HG02938 (cell line): Measurements from ENCODE around the gene PTCHD1.

Experiments
- ATAC-seq: cut with Tn5 transposase; IDR thresholded peaks from one replicate; pipeline ENCODE4 v1.9.1; 2021; ENCODE audit warnings: mild to moderate bottlenecking, moderate library complexity; ENCODE audit not compliant: unreplicated experiment

The PTCHD1 gene

DNA sequence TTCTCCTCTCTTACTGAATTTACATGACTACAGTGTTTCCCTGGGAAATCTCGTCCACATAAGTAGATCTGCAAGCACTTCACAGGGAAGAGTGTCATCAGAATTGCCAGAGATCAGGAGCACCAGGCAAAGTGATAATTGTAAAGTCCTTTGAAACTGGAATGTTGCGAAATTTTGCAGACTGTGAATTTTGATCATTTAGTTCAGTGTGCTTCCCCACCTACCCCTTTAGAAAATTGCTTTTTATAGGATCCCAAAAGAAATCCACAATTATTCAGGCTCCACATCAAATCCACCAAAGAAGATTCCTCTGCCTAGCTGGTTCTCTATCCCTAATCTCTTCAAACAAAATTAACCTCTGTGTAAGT lies 10.2 kb downstream of the PTCHD1 start:
- no peak for ATAC-seq

DNA sequence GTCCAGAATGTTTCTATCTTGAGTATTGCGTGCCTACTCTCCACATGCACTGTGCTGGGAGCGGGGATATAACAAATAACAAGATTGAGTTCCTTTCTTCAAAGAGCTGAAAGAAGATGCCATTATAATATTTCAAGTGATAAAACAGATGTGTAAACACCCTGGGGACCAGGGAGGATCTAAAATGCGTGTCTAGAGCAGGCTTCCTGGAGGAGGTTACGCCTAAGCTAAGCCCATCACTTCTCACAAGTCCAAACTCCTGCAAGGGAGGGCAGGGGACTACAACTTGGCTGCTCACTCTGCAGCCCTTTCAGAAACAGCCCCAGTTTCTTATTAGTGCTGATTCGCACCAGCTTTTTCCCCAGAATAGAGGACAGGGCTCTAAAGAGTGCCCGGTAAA lies 21.5 kb downstream of the PTCHD1 start:
- ATAC-seq, result no peak

DNA sequence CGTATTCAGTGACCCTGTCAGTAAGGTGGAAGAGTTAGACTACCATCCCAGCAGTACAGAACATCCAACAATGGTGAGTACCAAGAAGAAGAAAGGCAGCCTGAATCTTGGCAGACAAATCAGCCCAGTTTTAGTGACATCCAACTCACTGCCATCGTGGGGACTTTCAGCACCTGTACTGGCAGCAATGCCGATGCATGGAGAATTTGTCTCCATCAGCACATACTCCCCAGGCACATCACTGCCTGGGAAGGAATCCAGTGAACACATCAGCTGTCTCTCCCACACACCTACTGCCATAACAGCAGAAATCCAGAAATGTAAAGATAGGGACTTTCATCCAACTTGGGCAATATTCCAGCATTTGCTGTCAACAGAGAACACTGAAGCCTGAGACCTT lies 29.8 kb downstream of the PTCHD1 start:
- ATAC-seq, result no peak

DNA sequence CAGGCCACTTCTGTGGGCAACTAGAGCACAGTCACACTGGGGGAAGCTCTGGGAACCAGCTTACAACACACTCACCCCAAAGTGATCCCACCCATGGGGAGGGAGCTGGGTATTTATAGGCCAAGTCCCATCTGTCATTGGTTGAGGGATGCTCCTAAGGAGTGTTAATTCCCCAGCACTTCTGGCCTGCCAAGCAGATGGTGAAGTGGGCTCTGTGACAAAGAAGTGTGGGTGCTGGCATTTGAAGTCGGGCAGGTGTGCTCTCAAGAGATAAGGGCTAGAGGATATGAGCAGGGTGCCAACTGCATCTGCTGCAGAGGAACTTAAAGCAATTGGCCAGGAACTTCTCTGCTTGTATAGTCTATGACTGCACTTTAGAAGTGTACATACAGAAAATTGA lies 30.9 kb downstream of the PTCHD1 start:
- no peak for ATAC-seq

DNA sequence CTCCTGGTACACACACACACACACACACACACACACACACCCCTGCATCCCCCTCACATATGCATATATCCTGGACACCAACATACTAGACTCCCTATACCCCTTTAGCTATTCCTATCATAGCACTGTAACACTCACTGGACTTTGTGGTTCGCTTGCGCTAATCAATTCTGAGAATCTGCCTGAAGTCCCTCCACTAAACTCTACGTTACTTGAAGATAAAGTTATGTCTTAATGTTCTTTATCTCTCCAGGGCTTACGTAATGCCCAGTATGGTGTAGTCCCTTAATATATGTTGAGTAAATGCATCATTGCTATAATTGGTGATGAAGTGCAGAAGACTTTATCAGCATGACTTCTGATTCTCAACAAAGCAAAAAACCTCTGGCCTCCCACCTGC lies 32.3 kb downstream of the PTCHD1 start:
- no peak for ATAC-seq

DNA sequence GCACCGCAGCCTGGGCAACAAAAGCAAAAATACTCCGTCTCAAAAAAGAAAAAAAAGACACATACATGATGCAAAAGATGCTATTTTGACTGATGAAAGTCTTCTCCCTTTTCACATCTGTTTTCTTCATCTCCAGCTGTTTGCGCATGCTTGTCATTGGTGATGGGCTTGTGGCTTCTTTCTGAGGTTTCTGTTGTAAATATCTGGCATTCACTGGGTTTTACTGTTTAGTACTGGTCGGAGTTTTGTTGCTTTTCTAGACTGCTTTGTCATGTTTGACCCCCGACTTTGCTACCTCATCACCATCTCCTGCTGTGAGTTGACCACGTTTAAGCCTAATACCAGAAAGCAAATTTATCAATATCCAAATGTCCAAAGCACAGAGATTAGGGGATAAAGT lies 34.4 kb downstream of the PTCHD1 start:
- no peak for ATAC-seq

DNA sequence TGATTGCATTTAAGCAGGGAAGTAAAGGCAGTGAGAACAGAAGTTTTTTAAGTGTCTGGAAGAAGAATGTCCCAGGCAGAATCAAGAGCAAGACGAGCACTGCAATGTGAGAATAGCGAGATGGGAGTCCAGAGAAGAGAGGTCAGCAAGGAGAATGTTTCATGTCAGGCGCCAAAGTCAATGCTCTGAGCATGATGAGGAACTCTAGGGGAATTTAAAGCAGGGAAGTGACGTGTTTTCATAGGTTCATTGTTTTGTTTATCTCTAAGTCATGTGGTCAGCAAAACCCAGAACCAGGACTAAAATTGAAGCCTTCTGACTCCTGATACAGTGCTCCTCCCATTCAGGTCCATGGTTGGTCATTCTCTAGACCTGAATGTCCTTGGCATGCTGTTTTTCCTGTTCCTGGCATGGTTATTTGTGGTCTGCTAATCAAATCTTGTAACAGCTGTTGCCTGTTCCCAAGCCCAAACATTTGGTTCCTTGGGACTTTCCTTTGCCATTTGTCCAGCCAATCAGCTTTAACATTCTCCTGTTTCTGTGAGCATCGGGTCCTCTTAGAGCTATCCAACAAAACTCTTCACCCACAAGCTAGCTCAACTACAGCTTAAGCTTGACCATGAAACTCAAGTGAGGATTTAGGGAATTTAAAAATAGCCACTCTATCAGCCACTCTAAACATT lies 37.7 kb downstream of the PTCHD1 start:
- no peak for ATAC-seq

DNA sequence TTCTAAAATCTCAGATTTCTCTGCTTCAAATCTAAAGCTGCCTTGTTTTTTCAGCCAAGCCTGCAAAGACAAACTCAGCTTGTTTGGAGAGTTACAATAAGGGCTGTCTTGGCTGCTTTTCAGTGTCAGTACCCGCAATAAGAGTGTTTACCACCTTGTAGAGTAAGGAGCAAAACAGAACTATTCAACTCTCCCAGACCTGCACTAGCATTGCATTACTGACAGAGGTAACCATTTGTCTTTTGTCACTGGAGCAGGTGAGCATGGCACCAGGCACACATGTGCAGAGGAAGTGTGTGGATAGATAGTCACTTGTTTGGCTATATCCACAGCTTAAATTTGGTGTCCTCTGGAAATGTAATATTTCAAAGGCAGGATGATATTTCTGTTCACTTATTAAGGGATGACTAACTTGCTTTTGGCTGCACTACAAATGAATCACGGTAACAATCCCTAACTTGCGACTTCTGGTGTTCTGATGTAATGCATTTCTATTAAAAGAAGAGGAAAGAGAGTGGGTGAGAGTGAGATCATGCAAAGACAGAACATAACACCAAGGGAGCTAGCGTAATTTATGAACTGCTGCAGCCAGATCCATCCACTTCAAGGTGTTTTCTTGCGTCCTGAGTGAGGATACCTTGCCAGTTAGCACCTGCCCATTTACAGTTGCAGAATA lies 38.6 kb downstream of the PTCHD1 start:
- no peak for ATAC-seq

DNA sequence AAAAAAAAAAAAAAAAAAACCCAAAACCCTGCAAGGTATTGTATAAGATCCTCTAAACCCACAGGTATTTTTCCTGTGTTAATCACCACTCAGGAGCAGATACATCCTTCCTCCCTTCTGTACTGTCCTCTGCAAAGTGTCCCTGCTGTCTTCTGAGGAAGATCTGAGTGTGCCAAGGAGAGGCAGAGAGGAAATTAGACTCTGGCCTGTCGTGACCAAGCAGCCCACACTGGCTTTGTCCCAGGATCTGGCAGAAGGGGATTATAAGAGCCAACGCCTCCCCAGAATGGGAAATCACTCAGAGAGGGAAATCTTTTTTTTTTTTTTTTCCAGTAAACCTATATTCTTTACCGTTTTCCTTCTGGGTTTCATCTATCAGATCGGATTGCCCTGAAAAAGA lies 39.6 kb downstream of the PTCHD1 start:
- no peak for ATAC-seq

DNA sequence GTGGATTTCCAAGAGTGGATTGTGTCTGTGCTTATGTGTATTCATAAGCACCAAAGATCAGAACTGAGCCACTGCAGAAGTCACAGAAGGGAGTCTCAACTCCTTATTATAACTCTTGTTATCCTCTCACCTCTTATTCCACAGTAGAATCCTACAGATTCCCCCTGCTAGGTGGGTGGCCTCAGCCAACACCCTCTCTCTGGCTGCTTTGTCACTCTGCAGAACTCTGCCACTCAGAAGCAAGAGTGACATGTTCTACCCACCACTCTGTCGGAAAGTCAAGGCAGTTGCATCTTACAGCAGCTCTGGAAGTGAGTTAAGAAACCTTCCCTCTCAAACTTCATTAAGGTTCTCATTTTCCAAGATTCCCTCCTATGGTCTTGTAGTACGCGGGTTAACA lies 41.9 kb downstream of the PTCHD1 start:
- no peak for ATAC-seq

DNA sequence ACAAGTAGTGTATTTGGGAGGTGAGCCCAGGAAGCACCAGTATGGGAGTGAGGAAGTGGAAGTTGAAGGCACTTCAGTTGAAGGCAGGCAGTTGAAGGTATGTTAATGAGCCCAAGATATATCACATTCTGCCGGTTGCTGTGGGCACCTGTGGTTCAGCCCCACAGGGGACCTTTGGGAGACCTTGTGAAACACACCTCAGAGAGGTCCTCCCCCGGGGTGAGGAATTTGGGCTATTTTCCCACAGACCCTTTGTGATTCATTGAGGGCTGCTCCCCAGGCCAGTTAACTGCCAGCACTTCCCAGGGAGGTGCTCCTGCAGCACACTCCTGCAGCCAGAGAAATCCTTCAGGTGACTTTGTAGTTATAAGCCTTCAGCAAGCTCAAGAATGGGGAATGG lies 45.9 kb downstream of the PTCHD1 start:
- no peak for ATAC-seq

DNA sequence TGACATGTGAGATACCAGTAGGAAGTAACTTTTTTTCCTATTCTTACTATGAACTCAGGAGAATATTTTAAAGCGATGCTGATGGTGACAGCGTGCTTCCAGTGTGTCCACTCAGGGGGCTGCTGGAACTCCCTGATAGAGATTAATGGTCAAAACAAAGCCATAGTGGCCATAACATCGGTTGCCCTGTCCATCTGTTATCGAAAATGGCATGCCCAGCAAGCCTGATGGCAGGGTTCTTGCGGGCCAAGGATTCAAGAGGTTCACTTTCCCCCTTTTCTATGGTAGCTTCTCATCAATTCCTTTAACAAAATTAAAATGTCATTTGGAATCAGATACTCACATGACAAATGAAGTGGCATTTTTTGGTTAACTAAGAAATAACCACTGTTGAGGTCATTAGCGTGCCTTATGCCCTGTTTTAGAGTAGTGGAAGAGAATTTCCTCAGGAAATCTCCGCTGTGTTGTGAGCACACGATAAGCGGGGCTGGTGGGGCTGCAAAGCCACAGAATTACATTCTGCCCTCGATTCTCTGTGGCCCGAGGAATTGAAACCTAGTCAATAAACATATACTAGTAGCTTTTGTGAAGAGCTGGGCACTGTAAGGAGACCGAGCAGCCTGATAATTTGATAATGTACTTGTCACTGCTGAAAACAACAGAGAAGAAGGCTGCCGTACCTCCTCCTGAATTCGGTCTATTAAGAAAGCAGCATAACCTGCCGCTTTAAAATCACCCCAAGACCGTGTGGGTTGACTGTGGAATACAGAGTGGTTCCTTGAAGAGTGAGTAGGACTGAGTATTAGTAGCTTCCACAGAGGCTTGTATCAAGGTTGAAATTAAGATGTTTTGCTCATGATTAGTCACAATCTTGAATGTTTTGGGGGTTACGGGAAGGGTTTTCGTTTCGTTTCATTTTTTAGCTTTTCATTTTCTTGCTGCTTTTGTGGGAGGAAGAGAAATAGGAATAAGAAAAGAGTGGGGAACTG lies 46.7 kb downstream of the PTCHD1 start:
- ATAC-seq, result no peak

DNA sequence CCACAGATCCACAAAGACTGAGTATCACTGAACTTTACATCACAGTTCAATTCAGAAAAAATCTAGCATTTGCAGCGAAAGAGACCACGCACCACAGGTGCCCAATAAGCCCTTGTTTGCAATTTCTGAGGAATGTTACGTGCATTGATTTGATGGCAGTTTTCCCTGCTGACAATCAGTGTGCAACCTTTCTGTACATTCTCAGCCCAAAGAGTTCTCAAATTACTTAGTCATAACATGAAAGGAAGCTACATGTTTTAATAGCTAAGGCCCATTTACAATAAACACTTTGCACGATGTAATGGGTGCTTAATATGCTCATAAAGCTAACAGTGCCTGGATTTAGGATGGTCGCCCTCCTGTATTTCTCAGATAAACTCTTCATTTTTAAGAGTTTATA lies 47.9 kb downstream of the PTCHD1 start:
- no peak for ATAC-seq

DNA sequence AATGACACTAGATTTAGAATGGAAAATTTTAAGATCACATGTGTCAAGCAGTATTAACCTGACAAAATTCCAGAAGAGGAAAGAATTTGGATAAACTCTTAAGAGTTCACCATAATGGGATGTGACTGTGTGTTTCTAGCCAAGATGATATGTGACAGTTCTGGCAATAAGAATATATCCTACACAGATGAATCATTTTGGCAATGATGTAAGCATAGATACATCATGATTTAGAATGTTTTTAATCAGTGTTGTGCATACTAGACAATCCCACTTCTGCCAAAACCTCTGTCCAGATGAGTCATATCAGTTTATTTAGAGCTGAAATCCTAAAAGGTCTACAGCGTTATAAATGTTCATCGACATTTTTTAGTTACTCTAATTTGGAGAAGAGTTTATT lies 48.8 kb downstream of the PTCHD1 start:
- no peak for ATAC-seq

DNA sequence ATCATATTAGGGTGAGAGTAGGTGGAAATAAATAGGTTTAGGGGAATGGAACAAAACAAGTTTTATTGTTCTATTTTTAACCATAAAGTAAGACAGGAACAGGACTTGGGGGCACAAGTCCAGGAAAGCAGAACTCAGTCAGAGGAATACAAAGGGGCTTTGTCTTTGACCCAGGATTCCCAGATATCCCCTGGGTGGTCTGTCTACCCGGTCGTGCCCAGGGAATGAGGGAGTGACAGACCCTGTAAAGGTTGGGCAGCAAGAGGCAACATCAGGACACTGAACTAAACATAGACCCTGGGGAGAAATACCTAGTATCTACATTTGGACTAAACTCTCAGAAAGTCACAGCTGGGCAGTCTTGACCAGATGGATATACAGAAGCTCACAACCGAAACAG lies 50.6 kb downstream of the PTCHD1 start:
- ATAC-seq, result no peak

DNA sequence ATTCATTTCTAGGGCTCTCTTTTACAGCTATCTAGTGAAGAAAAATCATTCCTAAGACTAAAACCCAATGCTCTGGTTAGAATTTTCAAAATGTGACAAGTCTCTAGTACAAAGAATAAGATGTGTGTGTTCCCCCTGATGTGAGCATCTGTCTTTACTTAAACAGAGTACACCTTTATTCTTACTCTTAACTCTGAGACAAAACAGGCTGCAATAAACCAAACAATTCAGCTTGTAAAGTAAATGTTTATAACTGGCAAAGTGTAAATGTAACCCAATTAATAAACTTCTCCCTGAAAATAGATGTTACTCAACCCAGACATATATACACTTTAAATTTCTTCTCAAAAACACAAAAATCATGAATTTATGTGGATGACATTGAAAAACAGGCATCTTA lies 51.6 kb downstream of the PTCHD1 start:
- no peak for ATAC-seq

DNA sequence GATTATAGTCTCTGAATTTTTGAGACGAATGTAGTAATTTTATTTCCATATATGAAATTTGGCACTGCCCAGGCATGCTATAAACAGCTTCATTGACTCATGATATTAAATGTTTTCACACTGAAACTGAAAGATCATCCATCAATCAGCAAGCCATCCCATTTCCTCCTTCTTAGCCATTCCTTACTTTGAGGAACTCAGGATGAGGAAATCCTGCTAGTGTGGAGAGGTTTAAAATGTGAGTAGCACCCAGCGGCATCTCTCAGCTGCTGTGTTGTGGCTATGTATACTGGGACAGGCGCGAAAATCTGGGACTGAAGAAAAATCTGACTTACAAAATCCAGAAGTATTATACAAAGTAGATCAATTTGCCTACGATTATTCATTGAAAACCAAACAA lies 52.1 kb downstream of the PTCHD1 start:
- no peak for ATAC-seq

DNA sequence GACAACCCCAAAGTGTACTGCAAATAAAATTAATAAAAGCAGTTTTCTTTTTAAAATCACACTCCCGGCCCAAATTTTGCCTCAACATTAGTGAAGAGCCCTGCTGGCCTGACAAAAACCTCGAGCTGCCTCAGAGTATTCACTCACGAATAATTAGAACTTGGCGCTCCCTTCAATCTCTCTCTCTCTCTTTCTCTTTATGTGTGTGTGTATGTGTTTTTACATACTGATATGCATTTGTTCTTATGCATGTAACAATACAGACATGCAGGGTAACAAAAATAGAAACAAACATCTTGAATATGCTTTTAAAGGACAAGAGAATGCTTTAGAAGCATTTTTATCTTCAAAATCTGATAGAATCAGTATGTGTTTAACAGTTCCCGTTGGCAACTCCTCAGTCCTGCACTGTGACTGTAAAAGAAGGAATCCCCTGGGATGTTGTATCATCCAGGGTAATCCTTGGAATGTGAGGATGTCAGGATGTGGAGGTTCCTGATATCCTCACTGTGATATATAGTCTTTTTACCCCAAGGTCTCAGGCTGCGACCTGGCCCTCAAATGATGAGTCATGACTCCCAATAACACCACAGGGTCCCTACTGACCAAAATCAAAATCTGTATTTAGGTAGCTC lies 53.0 kb downstream of the PTCHD1 start:
- ATAC-seq, result no peak

DNA sequence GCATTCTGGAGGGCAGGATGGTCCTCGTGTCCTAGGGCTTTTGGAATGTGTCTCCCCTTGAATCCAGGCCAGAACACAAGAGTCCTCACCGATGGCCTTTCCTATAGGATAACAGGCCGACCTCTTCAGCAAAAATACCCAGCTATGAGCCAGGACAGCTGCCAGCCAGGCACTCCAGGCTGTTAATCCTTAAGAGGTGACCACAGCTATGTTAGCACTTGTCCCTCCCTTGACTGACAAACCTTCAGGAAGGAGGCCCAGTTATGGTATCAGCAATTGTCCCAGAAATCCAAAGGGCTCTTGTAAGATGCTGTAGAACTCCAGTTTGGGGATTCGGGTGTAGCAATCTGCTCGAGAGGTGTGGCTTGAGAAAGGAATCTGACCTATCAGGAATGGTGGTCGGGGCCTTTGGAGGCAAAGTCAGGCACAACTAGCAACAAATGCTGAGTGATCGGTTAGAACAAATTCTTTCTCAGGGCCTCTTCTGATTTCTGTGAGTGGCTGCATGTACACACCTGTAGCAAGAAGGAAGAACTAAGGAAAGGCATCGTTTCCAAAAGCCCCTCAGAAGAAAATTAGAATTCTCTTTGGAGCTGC lies 54.6 kb downstream of the PTCHD1 start:
- ATAC-seq, result no peak

DNA sequence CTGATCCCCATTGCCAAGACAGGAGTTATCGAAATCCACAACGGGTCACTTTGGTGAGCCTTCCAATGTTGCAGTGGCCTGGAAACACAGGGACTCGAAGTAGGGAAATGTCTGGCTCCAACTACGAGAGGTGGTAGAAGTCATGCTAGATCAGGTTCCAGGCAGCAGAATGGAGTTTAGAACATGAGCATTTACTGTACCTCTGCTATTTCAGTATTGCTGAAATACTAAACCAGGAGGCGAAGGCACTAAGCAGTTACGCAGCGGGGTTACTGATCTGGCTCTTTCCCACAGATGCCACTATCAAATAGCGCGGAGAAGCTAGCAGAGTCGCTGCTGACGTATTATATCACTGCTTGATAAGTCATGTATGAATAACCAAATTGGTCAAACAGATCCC lies 56.3 kb downstream of the PTCHD1 start:
- no peak for ATAC-seq

DNA sequence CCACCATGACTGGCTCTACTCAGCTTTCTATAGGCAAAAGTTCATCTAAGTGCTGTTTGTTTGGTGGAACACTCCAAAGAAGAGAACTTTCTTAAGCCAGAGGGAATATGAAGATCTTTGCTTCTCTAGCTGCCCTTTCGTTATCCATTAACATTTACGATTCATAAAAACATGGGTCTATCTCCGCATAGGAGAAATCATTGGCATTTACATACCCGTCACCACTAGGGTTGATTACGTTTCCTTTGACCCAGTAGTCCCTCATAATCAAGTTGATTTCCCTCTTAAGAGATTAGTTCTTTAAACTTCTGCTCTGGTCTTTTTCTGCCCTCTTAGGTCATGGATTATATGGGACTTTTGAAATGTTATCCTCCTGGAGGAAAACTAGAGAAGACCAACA lies 57.5 kb downstream of the PTCHD1 start:
- ATAC-seq, result no peak
